Transverse colon (tissue), 4 donors: ENCODE results near the gene SEL1L3.

Experiments used
- CTCF ChIP-seq, 5 experiments: fragments of 200-600 bp in 3 of 5; fragments of 450-650 bp in 2 of 5; sonication (generic) in 3 of 5; IDR thresholded peaks; 1 replicate in 2 of 5; 2 replicates in 3 of 5; pipeline ENCODE4 v1.5.1; 2016 to 2017; ENCODE audit warnings: antibody characterized with exemption in 5 of 5, inconsistent platforms in 3 of 5, mild to moderate bottlenecking in 2 of 5, moderate library complexity in 1 of 5
- EP300 ChIP-seq: sonication (generic); formaldehyde crosslinking; IDR thresholded peaks from one replicate; pipeline ENCODE4 v1.6.1; 2017; ENCODE audit warnings: antibody characterized with exemption, low read depth
- POLR2A ChIP-seq: fragments of 450-650 bp; IDR thresholded peaks from one replicate; pipeline ENCODE4 v1.6.1; 2016; ENCODE audit warnings: antibody characterized with exemption, mild to moderate bottlenecking, moderate library complexity
- POLR2AphosphoS5 ChIP-seq, 3 donors: sonication (generic); formaldehyde crosslinking; IDR thresholded peaks; one replicate each; pipeline ENCODE4 v1.6.1; 2016; ENCODE audit warnings: antibody characterized with exemption in 3 of 3

- TF ChIP-seq EP300 (no peak), POLR2AphosphoS5 (IDR thresholded peaks at IDR 0.05) (no peak), CTCF (IDR thresholded peaks at IDR 0.05) (no peak), POLR2A (no peak)
Observed at GRCh38 chr4:25874655-25875054, 11.9 kb upstream of the SEL1L3 start.
